Neural progenitor cell (in vitro differentiated cells): ENCODE results near the gene KIF21A. TPM values are rescaled to one million over a fixed set of nuclear protein-coding genes. Genes with fewer than 3 reads are reported as not detected.
A peak's percentile ranks its signal among the peaks of the same experiment; 100 is the strongest.

Experiments used
- DNase-seq: peaks from one replicate; pipeline ENCODE4 v3.0.0-alpha.2; 2016; ENCODE audit warnings: low spot score
- H2AFZ ChIP-seq: fragments of 200-600 bp; sonication (generic); replicated peaks from 2 replicates; pipeline ENCODE4 v1.6.1; 2016; ENCODE audit warnings: antibody characterized with exemption
- H3F3A ChIP-seq: fragments of 200-600 bp; sonication (generic); 2 replicates; pipeline ENCODE4 v1.6.1; 2016; ENCODE audit warnings: antibody characterized with exemption, low read depth
- H3K27ac ChIP-seq: fragments of 200-600 bp; sonication (generic); 2 replicates; pipeline ENCODE4 v1.5.1; 2016; ENCODE audit warnings: mild to moderate bottlenecking
- H3K27me3 ChIP-seq: fragments of 200-600 bp; sonication (generic); 2 replicates; pipeline ENCODE4 v1.6.1; 2016; ENCODE audit warnings: mild to moderate bottlenecking, moderate library complexity
- H3K36me3 ChIP-seq: fragments of 200-600 bp; sonication (generic); 2 replicates; pipeline ENCODE4 v1.5.1; 2016
- H3K4me1 ChIP-seq: fragments of 200-600 bp; sonication (generic); 2 replicates; pipeline ENCODE4 v1.6.1; 2016; ENCODE audit warnings: mixed run types
- H3K4me2 ChIP-seq: fragments of 200-600 bp; sonication (generic); 2 replicates; pipeline ENCODE4 v1.6.1; 2016
- H3K4me3 ChIP-seq: fragments of 200-600 bp; sonication (generic); 2 replicates; pipeline ENCODE4 v1.5.1; 2016
- H3K79me2 ChIP-seq: fragments of 200-600 bp; sonication (generic); 2 replicates; pipeline ENCODE4 v1.6.1; 2016; ENCODE audit warnings: low read depth
- H3K9ac ChIP-seq: fragments of 200-600 bp; sonication (generic); 2 replicates; pipeline ENCODE4 v1.6.1; 2016
- H3K9me3 ChIP-seq: fragments of 200-600 bp; sonication (generic); 2 replicates; pipeline ENCODE4 v1.5.1; 2016; ENCODE audit warnings: low read depth
- H4K20me1 ChIP-seq: fragments of 200-600 bp; sonication (generic); 2 replicates; pipeline ENCODE4 v1.6.1; 2016; ENCODE audit warnings: low read depth
- H3K27ac Mint-ChIP-seq: 3 replicates; pipeline ENCODE4 v1.8.0; 2021; ENCODE audit warnings: mixed read lengths
- H3K27me3 Mint-ChIP-seq: 2 replicates; pipeline ENCODE4 v1.8.0; 2022; ENCODE audit warnings: low read depth, mild to moderate bottlenecking, inconsistent platforms, moderate library complexity, mixed read lengths; ENCODE audit not compliant: insufficient read depth
- H3K36me3 Mint-ChIP-seq: 3 replicates; pipeline ENCODE4 v1.8.0; 2021; ENCODE audit warnings: mixed read lengths
- H3K4me1 Mint-ChIP-seq: 3 replicates; pipeline ENCODE4 v1.8.0; 2021; ENCODE audit warnings: mixed read lengths
- H3K4me3 Mint-ChIP-seq: 3 replicates; pipeline ENCODE4 v1.8.0; 2021; ENCODE audit warnings: mild to moderate bottlenecking, moderate library complexity, mixed read lengths
- H3K9me3 Mint-ChIP-seq: 3 replicates; pipeline ENCODE4 v1.8.0; 2020; ENCODE audit warnings: mixed read lengths
- EZH2 ChIP-seq: fragments of 200-600 bp; sonication (generic); IDR thresholded peaks from 2 replicates; pipeline ENCODE4 v1.6.1; 2017; ENCODE audit warnings: antibody characterized with exemption, mild to moderate bottlenecking, moderate library complexity
- EZH2phosphoT487 ChIP-seq: fragments of 200-600 bp; sonication (generic); IDR thresholded peaks from 2 replicates; pipeline ENCODE4 v1.6.1; 2017; ENCODE audit warnings: antibody characterized with exemption
- total RNA-seq: library from RNA; depleted of rRNA; stranded (reverse); fragments of >200 nt; gene quantifications from 2 replicates; pipeline ENCODE4 v1.2.3, GENCODE V29; 2015; ENCODE audit warnings: low replicate concordance
- TF ChIP-seq, protein P1 (sequence below): fragments of 200-600 bp; sonication (generic); IDR thresholded peaks from 2 replicates; pipeline ENCODE4 v1.5.1; 2017; ENCODE audit warnings: antibody characterized with exemption, mild to moderate bottlenecking

The KIF21A gene
- total RNA-seq, 1 donor from 2014 or later = 54.2 TPM

DNA sequence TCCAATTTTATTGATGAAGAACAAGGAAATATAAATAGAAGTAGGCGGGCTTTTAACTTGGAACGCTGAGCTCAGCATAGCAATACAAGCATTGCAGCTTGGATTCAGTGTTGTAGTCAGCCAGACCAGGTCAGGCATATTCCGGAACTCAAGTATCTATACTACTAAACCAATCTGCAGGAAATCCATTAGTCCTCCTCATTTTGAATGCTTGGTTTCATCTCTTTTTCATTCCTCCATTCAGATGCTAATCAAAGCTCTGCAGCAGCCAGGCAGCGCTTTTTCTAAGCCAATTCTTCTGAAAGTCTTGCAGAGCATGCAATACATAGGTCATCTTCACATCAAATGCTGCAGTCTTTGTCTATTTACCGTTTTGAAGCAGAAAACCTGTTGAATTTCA is 49.0 kb downstream of the KIF21A start:
- no peaks in the 10 kb centered on the region for H3K36me3 ChIP-seq
- DNase-seq = peak; percentile 63
- no peaks in the 10 kb centered on the region for H3K27me3 ChIP-seq
- Mint-ChIP-seq H3K27ac (peak overlapping the region; percentile 57), H3K9me3 (peaks cover 14% of the 10 kb centered on the region), H3K4me3 (peak overlapping the region; percentile 23), H3K27me3 (no peaks in the 10 kb centered on the region), H3K36me3 (peaks cover 14% of the 10 kb centered on the region), H3K4me1 (peaks cover 40% of the 10 kb centered on the region)
- TF ChIP-seq, protein P1, sequence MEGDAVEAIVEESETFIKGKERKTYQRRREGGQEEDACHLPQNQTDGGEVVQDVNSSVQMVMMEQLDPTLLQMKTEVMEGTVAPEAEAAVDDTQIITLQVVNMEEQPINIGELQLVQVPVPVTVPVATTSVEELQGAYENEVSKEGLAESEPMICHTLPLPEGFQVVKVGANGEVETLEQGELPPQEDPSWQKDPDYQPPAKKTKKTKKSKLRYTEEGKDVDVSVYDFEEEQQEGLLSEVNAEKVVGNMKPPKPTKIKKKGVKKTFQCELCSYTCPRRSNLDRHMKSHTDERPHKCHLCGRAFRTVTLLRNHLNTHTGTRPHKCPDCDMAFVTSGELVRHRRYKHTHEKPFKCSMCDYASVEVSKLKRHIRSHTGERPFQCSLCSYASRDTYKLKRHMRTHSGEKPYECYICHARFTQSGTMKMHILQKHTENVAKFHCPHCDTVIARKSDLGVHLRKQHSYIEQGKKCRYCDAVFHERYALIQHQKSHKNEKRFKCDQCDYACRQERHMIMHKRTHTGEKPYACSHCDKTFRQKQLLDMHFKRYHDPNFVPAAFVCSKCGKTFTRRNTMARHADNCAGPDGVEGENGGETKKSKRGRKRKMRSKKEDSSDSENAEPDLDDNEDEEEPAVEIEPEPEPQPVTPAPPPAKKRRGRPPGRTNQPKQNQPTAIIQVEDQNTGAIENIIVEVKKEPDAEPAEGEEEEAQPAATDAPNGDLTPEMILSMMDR = no peak
- no peak for TF ChIP-seq EZH2phosphoT487
- no peak for TF ChIP-seq EZH2
- H3K79me2 ChIP-seq = peaks cover 36% of the 10 kb centered on the region
- H3K4me3 ChIP-seq = peak overlapping the region; percentile 26
- peaks cover 21% of the 10 kb centered on the region for H4K20me1 ChIP-seq
- H3K9me3 ChIP-seq = no peaks in the 10 kb centered on the region
- peaks cover 37% of the 10 kb centered on the region for H3K4me1 ChIP-seq
- H2AFZ ChIP-seq = no peak overlapping the region
- peak overlapping the region; percentile 62 for H3K4me2 ChIP-seq
- H3K27ac ChIP-seq = peak overlapping the region; percentile 68
- H3F3A ChIP-seq = peaks cover 27% of the 10 kb centered on the region
- H3K9ac ChIP-seq = no peak overlapping the region

DNA sequence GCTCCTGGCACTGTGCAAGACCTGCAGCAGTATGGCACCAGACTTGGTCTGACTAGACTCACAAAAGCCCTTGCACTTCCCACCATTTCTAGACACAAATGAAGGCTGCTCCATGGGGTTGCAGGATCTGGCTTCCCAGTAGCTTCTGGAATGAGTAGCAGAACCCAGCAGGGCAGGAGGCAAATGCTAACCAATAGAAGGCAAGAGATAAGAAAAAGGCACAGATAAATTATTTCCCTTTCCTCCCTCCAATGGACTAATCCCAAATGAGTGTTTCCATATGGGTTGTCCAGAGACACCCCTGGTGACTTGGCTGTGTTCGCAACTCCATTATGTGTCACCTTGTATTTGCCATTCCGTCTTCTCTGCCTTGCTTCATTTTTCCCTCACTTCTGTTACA is 49.7 kb downstream of the KIF21A start:
- Histone ChIP-seq H3K79me2 (peaks cover 34% of the 10 kb centered on the region), H3K4me1 (peaks cover 37% of the 10 kb centered on the region), H3K4me2 (peak overlapping the region; percentile 62), H2AFZ (no peak overlapping the region), H3K4me3 (no peak overlapping the region), H3F3A (peaks cover 27% of the 10 kb centered on the region), H4K20me1 (peaks cover 21% of the 10 kb centered on the region), H3K27ac (peak overlapping the region; percentile 45), H3K9ac (no peak overlapping the region), H3K9me3 (no peaks in the 10 kb centered on the region), H3K36me3 (no peaks in the 10 kb centered on the region), H3K27me3 (no peaks in the 10 kb centered on the region)
- TF ChIP-seq EZH2 = no peak
- H3K9me3 Mint-ChIP-seq = peaks cover 14% of the 10 kb centered on the region
- peaks cover 40% of the 10 kb centered on the region for H3K4me1 Mint-ChIP-seq
- DNase-seq = peak; percentile 7
- H3K27ac Mint-ChIP-seq = peak overlapping the region; percentile 57
- H3K36me3 Mint-ChIP-seq = peaks cover 17% of the 10 kb centered on the region
- H3K27me3 Mint-ChIP-seq = no peaks in the 10 kb centered on the region
- no peak overlapping the region for H3K4me3 Mint-ChIP-seq

DNA sequence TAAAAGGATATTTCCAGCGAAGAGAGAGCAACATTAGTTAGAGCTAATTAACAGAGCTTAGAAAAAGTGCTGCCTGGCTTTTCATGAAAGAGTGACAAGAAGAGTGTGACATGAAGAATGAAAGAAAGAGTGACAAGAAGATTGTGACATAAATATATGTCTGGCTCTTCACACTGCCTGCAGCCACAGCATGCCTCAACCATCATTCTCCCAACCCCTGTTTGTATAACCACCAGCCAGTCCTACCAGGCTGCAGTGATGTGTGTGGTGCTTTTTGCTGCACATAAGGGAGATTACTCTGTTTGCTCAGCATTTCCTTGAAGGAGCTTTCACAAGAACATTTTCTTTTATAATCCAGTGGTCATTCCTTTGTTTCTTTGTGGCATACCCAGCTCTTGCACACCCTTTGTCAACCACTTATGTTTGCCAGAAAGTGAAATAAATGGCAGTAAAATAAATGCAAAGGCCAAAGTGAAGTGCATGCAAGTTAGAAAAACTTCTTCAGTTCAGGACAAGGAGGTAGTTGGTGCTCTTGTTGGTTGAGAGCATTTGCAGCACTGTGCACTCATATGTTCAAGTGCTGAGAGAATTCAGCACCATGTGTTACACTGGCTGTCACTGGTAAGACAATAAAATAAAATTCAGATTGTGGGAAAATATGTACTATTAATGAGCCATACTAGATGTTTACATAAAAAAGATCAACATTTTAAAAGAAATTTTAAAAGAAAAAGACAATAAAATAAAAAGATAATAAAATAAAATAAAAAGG is 50.6 kb downstream of the KIF21A start:
- Histone ChIP-seq H3K4me2 (no peak overlapping the region), H3K4me3 (no peak overlapping the region), H3K9ac (no peak overlapping the region), H3K27me3 (no peaks in the 10 kb centered on the region), H3K9me3 (no peaks in the 10 kb centered on the region), H3F3A (peaks cover 27% of the 10 kb centered on the region), H2AFZ (no peak overlapping the region), H4K20me1 (peaks cover 21% of the 10 kb centered on the region), H3K79me2 (peaks cover 34% of the 10 kb centered on the region), H3K27ac (peak overlapping the region; percentile 18), H3K4me1 (peaks cover 37% of the 10 kb centered on the region), H3K36me3 (no peaks in the 10 kb centered on the region)
- Mint-ChIP-seq H3K4me3 (no peak overlapping the region), H3K27me3 (no peaks in the 10 kb centered on the region), H3K9me3 (peaks cover 11% of the 10 kb centered on the region), H3K36me3 (peaks cover 12% of the 10 kb centered on the region), H3K4me1 (peaks cover 40% of the 10 kb centered on the region), H3K27ac (peak overlapping the region; percentile 78)
- DNase-seq = no peak
- TF ChIP-seq EZH2 (no peak), EZH2phosphoT487 (no peak)
- TF ChIP-seq, protein P1 = no peak

DNA sequence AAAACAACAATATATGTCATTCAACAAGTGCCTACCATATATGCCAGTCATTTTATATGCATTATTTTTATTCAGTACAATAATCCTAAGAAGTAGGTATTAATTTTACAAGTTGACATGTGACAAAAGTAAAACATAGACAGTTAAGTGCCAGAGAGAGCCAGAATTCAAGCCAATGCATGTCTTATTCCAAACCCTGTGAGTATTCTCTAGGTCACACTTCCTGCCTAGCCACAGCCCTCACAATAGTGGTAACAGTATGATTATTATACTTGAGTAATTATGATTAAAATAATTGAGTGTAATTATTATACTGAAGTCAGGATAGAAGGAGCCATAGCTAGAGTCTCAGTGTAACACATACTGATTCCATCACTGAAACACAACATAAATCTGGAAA is 52.2 kb downstream of the KIF21A start:
- Histone ChIP-seq H4K20me1 (peaks cover 21% of the 10 kb centered on the region), H3K9ac (no peak overlapping the region), H3F3A (peaks cover 27% of the 10 kb centered on the region), H3K4me1 (peaks cover 37% of the 10 kb centered on the region), H3K27me3 (no peaks in the 10 kb centered on the region), H3K9me3 (no peaks in the 10 kb centered on the region), H3K4me2 (no peak overlapping the region), H3K27ac (no peak overlapping the region), H3K79me2 (peaks cover 34% of the 10 kb centered on the region), H3K36me3 (no peaks in the 10 kb centered on the region), H2AFZ (no peak overlapping the region), H3K4me3 (no peak overlapping the region)
- DNase-seq = no peak
- peaks cover 7% of the 10 kb centered on the region for H3K9me3 Mint-ChIP-seq
- peaks cover 39% of the 10 kb centered on the region for H3K4me1 Mint-ChIP-seq
- no peak overlapping the region for H3K4me3 Mint-ChIP-seq
- TF ChIP-seq EZH2phosphoT487 (no peak), EZH2 (no peak)
- TF ChIP-seq, protein P1 = no peak
- H3K27me3 Mint-ChIP-seq = no peaks in the 10 kb centered on the region
- H3K27ac Mint-ChIP-seq = no peak overlapping the region
- H3K36me3 Mint-ChIP-seq = peaks cover 14% of the 10 kb centered on the region
